Endothelial cell of umbilical vein (primary cell): ENCODE data around the gene RABEPK. TPM values are rescaled to one million over a fixed set of nuclear protein-coding genes. Genes with fewer than 3 reads are reported as not detected.

Experiments
- BruUV-seq: library from RNA; stranded (reverse); fragments of 400-500 nt; replicated peaks from 2 replicates; lab custom pipeline; 2021; lab: Mats Ljungman, UMichigan
- CTCF ChIA-PET: fragments of 300-600, 350-600 bp; sonication (Branson Sonifier 250); formaldehyde crosslinking; loops from one replicate; lab custom pipeline; 2021; ENCODE audit warnings: antibody characterized with exemption, inconsistent platforms; lab: Charles Lee
- POLR2A ChIA-PET: fragments of 300-600, 350-600 bp; sonication (Branson Sonifier 250); formaldehyde crosslinking; loops from one replicate; lab custom pipeline; 2021; ENCODE audit warnings: antibody characterized with exemption, inconsistent platforms; lab: Charles Lee
- DNase-seq: peaks from one replicate; pipeline ENCODE4 v3.0.0-alpha.2; 2011; ENCODE audit warnings: low read depth, low spot score
- FAIRE-seq: peaks from 2 replicates; lab custom pipeline; 2011; peaks lifted over from hg19 to GRCh38; lab: Jason Lieb, UNC
- H2AFZ ChIP-seq: 2 replicates; pipeline ENCODE4 v1.6.0; 2012; ENCODE audit warnings: low read depth, low read length, control low read depth, inconsistent platforms
- H3K27ac ChIP-seq: 2 replicates; pipeline ENCODE4 v1.5.1; 2011; ENCODE audit warnings: low read depth, mild to moderate bottlenecking, control low read depth, low read length, moderate library complexity; ENCODE audit not compliant: insufficient read depth
- H3K27me3 ChIP-seq, 2 experiments: 2 replicates each; pipeline versions ENCODE4 v1.6.0 to v1.6.1; 2011; ENCODE audit warnings: low read length in 2 of 2, mixed read lengths in 1 of 2; ENCODE audit not compliant: control insufficient read depth in 2 of 2, insufficient read depth in 2 of 2
- H3K36me3 ChIP-seq, 2 experiments: 2 replicates in 1 of 2; 3 replicates in 1 of 2; pipeline ENCODE4 v1.5.1; 2011; ENCODE audit warnings: low read length in 2 of 2, mild to moderate bottlenecking in 1 of 2, moderate library complexity in 1 of 2; ENCODE audit not compliant: control insufficient read depth in 2 of 2, insufficient read depth in 2 of 2; ENCODE audit errors: extremely low read depth in 1 of 2
- H3K4me1 ChIP-seq: 3 replicates; pipeline ENCODE4 v1.5.1; 2011; ENCODE audit warnings: mild to moderate bottlenecking, low read length; ENCODE audit not compliant: control insufficient read depth, insufficient read depth; ENCODE audit errors: extremely low read depth
- H3K4me2 ChIP-seq: 2 replicates; pipeline ENCODE4 v1.6.1; 2011; ENCODE audit warnings: low read length, control low read depth, mixed read lengths; ENCODE audit not compliant: insufficient read depth
- H3K4me3 ChIP-seq, 3 experiments: fragments of 200-600 bp in 1 of 3; sonication (generic), shearing (Covaris generic) in 1 of 3; replicated peaks in 1 of 3; 2 replicates each; pipeline ENCODE4 v1.5.1; 2011 to 2016; ENCODE audit warnings: control low read depth in 3 of 3, low read length in 3 of 3, mild to moderate bottlenecking in 2 of 3, inconsistent platforms in 1 of 3, low read depth in 1 of 3, moderate library complexity in 1 of 3; ENCODE audit not compliant: insufficient read depth in 1 of 3
- H3K79me2 ChIP-seq: 2 replicates; pipeline ENCODE4 v1.6.0; 2012; ENCODE audit warnings: low read length, inconsistent platforms; ENCODE audit not compliant: control insufficient read depth, insufficient read depth
- H3K9ac ChIP-seq: replicated peaks from 2 replicates; pipeline ENCODE3; 2011; ENCODE audit warnings: low read length, control low read depth; ENCODE audit not compliant: insufficient read depth; ENCODE audit errors: extremely low read depth
- H3K9me1 ChIP-seq: replicated peaks from 3 replicates; pipeline ENCODE4 v1.6.0; 2011; ENCODE audit warnings: mild to moderate bottlenecking, low read length; ENCODE audit not compliant: control insufficient read depth, insufficient read depth; ENCODE audit errors: extremely low read depth
- H3K9me3 ChIP-seq: replicated peaks from 2 replicates; pipeline ENCODE4 v1.5.1; 2012; ENCODE audit warnings: low read length, inconsistent platforms; ENCODE audit not compliant: control insufficient read depth, insufficient read depth
- H4K20me1 ChIP-seq: replicated peaks from 2 replicates; pipeline ENCODE3; 2011; ENCODE audit warnings: mild to moderate bottlenecking, low read length; ENCODE audit not compliant: control insufficient read depth, insufficient read depth; ENCODE audit errors: extremely low read depth
- EZH2 ChIP-seq: IDR thresholded peaks from 2 replicates; pipeline ENCODE4 v1.6.1; 2012; ENCODE audit warnings: borderline replicate concordance, low read depth, mild to moderate bottlenecking, moderate library complexity, low read length, inconsistent platforms; ENCODE audit not compliant: severe bottlenecking
- FOS ChIP-seq: IDR thresholded peaks from 2 replicates; pipeline ENCODE4 v1.6.1; 2011; ENCODE audit warnings: mild to moderate bottlenecking, low read length, moderate library complexity, borderline replicate concordance; ENCODE audit not compliant: insufficient read depth
- GATA2 ChIP-seq: IDR thresholded peaks from 2 replicates; pipeline ENCODE4 v1.7.0; 2011; ENCODE audit warnings: low read depth, mild to moderate bottlenecking, moderate library complexity, mixed read lengths, low read length; ENCODE audit not compliant: insufficient read length, insufficient read depth
- JUN ChIP-seq: IDR thresholded peaks from 2 replicates; pipeline ENCODE4 v1.6.1; 2011; ENCODE audit warnings: borderline replicate concordance, low read depth; ENCODE audit not compliant: insufficient read length, insufficient read depth
- MYC ChIP-seq: IDR thresholded peaks from one replicate; pipeline ENCODE4 v1.6.1; 2011; ENCODE audit warnings: mild to moderate bottlenecking, low read depth, low read length
- POLR2A ChIP-seq: IDR thresholded peaks from 2 replicates; pipeline ENCODE4 v1.6.1; 2012; ENCODE audit warnings: low read depth, mild to moderate bottlenecking, control low read depth, low read length
- POLR2AphosphoS5 ChIP-seq: IDR thresholded peaks from 2 replicates; pipeline ENCODE4 v1.6.1; 2012; ENCODE audit warnings: low read depth, mild to moderate bottlenecking, control low read depth, low read length, moderate library complexity; ENCODE audit not compliant: insufficient read depth
- dilution Hi-C: fragments of 300-500 bp; cut with MboI; formaldehyde crosslinking; loops from one replicate; pipeline ENCODE4 v1.15.0; 2019; ENCODE audit warnings: low sequenced_read_pairs; ENCODE audit not compliant: extremely low pct_ligation_motif_present
- intact Hi-C: fragments of 100-400 bp; cut with micrococcal nuclease; formaldehyde crosslinking; loops from one replicate; pipeline ENCODE4 v1.10.0; 2022
- polyA plus RNA-seq, 4 experiments: library from polyadenylated mRNA; depleted of rRNA in 3 of 4; stranded (reverse) in 3 of 4; unstranded in 1 of 4; fragments of >200 nt; gene quantifications; 2 replicates each; pipeline versions ENCODE4 v1.2.1 to v1.2.3, GENCODE V29; 2011 to 2012; ENCODE audit warnings: missing spikeins in 1 of 4
- total RNA-seq: library from RNA; stranded (reverse); gene quantifications from 2 replicates; pipeline ENCODE4 v1.2.3, GENCODE V29; 2021
- TF ChIP-seq, protein P1 (sequence below), 2 donors: IDR thresholded peaks; 1 replicate in 1 of 2; 2 replicates in 1 of 2; pipeline ENCODE4 v1.5.1; 2011; ENCODE audit warnings: low read length in 2 of 2, mild to moderate bottlenecking in 2 of 2, moderate library complexity in 2 of 2, control low read depth in 1 of 2, inconsistent platforms in 1 of 2, low read depth in 1 of 2; ENCODE audit not compliant: insufficient read depth in 1 of 2; ENCODE audit errors: extremely low read depth in 1 of 2
- TF ChIP-seq, protein P2 (sequence below): IDR thresholded peaks from 2 replicates; pipeline ENCODE4 v1.6.1; 2011; ENCODE audit not compliant: insufficient read depth, insufficient read length

RABEPK gene
- total and polyA plus RNA-seq, 2 donors (not counting 3 experiments of a cell fraction or from before 2014, with no cell fraction given): 18.2 to 23.0 TPM

DNA sequence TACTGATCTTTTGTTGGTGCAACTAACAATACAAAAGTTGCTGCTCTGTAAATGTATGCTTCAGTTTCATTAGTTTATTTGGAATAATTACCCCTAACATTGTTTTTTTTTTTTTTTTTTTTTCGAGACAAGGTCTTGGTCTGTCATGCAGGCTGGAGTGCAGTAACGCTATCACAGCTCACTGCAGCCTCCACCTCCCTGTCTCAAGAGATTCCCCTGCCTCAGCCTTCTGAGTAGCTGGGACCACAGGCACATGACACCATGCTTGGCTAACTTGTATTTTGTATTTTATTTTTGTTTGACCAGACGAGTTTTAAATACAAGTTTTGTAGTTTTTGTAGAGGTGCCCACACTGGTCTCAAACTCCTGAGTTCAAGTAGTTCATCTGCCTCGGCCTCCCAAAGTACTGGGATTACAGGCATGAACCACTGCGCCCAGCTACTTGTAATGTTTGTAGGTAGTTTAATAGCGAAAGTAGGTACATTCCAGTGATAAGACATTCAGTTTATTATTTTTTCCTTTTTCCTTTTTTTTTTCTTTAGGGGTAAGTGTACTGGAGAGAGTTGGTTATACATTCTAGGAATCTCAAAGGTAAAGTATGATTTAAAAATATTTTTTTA lies 68.2 kb downstream of the RABEPK start:
- no peak for FAIRE-seq
- TF ChIP-seq, protein P1, sequence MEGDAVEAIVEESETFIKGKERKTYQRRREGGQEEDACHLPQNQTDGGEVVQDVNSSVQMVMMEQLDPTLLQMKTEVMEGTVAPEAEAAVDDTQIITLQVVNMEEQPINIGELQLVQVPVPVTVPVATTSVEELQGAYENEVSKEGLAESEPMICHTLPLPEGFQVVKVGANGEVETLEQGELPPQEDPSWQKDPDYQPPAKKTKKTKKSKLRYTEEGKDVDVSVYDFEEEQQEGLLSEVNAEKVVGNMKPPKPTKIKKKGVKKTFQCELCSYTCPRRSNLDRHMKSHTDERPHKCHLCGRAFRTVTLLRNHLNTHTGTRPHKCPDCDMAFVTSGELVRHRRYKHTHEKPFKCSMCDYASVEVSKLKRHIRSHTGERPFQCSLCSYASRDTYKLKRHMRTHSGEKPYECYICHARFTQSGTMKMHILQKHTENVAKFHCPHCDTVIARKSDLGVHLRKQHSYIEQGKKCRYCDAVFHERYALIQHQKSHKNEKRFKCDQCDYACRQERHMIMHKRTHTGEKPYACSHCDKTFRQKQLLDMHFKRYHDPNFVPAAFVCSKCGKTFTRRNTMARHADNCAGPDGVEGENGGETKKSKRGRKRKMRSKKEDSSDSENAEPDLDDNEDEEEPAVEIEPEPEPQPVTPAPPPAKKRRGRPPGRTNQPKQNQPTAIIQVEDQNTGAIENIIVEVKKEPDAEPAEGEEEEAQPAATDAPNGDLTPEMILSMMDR (IDR thresholded peaks at IDR 0.05; ENCODE audit: extremely low read depth in 1 of 2, insufficient read depth in 1 of 2, low read depth in 1 of 2, low read length in 2 of 2): no peak
- TF ChIP-seq EZH2: no peak
- TF ChIP-seq POLR2AphosphoS5: no peak
- no peak for TF ChIP-seq FOS
- TF ChIP-seq, protein P2, sequence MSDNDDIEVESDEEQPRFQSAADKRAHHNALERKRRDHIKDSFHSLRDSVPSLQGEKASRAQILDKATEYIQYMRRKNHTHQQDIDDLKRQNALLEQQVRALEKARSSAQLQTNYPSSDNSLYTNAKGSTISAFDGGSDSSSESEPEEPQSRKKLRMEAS: no peak
- no peak for TF ChIP-seq POLR2A
- no peak for TF ChIP-seq MYC
- TF ChIP-seq JUN: no peak
- no peak for TF ChIP-seq GATA2
- H3K27ac ChIP-seq: no peak overlapping the region
- no peaks in the 10 kb centered on the region for H3K9me1 ChIP-seq
- peaks cover 9% of the 10 kb centered on the region for H3K4me1 ChIP-seq
- H3K4me3 ChIP-seq: no peak overlapping the region
- H3K9ac ChIP-seq: no peak overlapping the region
- dilution Hi-C loops (no loop called here), intact Hi-C loops (no loop called here)
- H3K9me3 ChIP-seq: no peaks in the 10 kb centered on the region
- peaks cover 62% of the 10 kb centered on the region for H3K79me2 ChIP-seq
- CTCF ChIA-PET: interaction anchor here (1.4 kb wide), 2 partner anchors 75 to 93 kb away, joined by 3 to 4 read pairs; no protein-coding TSS in a partner anchor
- H3K4me2 ChIP-seq: no peak overlapping the region
- BruUV-seq: no TSS peak
- H3K27me3 ChIP-seq: no peaks in the 10 kb centered on the region
- H3K36me3 ChIP-seq: peaks cover 0 to 2% of the 10 kb centered on the region in 2 experiments
- no peak overlapping the region for H2AFZ ChIP-seq
- POLR2A ChIA-PET: interaction anchor here (0.6 kb wide), 2 partner anchors 14 to 1117 kb away, joined by 5 to 6 read pairs; no protein-coding TSS in a partner anchor
- H4K20me1 ChIP-seq: no peaks in the 10 kb centered on the region
- no peak for DNase-seq
